NCI-H2107 treated with DMSO at 0.1 percent for 48 hours (cell line): ENCODE results near the gene ITPR3.

ENCODE experiments used
- DNase-seq: peaks from one replicate; lab custom pipeline; 2025; ENCODE audit not compliant: unreplicated experiment; lab: John Stamatoyannopoulos, UW

ITPR3 gene

DNA sequence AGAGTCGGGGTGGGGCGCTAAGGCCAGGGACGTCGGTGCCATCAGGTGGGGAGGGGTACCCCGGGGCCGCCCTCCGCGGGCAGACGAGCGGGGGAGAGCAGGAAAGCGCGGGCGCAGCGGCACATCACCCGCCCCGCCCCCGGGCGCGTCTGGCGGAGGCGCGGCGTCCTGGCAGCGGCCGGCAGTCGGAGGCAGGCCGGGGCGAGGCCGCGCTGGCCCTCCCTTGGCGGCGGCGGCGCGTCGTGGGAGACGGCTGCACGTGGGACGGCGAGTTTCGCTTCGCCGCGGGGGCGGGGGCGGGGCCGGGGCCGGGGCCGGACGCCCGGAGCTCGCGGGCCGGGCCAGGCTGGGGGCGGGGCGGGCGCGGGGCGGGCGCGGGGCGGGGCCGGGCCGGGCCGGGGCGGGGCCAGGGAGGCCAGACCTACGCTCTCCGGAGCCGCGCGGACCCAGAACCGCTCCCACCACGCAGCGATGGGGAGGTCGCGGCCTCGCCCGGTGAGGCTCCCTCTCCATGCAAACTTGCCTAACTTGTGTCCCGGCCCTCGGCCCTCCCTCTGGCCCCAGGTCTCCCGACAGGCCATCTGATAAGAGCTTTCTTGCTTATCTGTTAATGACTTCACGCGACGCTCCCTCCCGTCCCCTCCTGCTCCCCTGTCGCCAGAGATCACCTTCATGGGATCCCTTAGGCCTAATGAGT, 12.5 kb downstream of the ITPR3 start:
- no peak for DNase-seq

DNA sequence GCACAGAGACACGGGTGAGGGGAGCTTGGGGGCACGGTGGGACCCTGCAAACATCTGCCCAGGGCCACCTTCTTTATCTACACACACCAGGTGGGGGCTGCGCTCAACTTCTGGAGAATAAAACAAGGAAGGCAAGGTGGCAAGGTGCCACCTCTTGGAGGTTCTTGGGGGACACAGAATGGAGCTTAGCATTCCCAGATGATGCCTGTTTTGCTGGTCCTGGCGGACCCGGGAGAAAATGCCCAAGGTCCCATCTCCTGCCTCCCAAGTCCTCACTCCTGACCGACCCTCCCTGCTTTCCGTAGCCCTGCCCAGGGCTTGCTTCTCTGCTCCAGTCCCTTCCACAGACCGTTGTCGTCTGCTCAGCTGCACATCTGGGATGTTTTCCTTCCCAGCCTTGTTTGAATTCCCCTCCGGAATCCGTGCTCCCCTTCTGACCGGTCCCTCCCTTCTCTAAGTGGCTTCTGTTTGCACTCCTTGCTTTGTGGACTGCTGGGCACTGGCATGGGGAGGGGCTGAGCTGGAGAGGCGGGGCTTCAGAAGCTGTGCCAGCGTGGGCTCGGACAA, 13.1 kb downstream of the ITPR3 start:
- no peak for DNase-seq

GRCh38 chr6:33634946-33635345, 13.8 kb downstream of the ITPR3 start:
- no peak for DNase-seq

DNA sequence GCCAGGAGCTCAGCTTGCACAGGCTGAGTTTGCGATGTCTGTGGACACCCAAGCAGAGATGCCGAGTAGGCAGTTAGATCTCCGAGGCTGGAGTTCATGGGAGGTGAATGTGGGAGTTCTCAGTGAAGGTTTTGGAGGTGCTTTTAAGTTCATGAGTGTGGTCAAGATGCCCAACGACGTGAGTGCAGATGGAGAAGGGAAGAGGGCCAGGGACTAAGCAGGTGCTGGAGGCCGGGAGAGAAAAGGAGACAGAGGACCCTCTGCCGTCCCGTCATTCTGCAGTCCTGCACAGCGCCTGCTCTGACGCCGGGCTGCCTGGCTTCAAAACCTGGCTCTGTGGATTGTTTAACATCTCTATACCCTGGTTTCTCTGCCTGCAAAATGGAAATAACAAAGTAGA, 15.5 kb downstream of the ITPR3 start:
- DNase-seq: no peak

DNA sequence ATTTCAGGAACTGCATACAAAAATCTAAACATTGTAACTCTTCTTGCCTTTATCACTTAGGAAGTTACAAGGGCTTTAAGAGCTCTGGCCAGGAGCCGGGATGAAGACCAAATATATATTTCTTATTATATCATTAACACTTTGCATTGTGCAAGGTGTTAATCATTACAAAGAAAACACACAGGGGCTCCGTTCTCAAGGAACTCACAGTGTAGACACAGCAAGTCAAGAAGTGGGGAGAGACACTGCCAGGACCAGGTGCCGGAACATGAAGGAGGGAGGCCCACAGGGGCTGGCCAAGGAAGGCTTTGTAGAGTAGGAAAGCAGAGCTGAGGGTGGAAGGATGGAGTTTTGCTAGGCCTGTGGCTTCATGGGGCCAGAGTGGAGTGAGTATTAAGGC, 17.4 kb downstream of the ITPR3 start:
- no peak for DNase-seq

- DNase-seq: no peak
Observed at GRCh38 chr6:33639559-33639958, 18.4 kb downstream of the ITPR3 start.

- no peak for DNase-seq
Observed at GRCh38 chr6:33640361-33640760, 19.2 kb downstream of the ITPR3 start.

- DNase-seq: no peak
Observed at GRCh38 chr6:33641144-33641543, 20.0 kb downstream of the ITPR3 start.

- no peak for DNase-seq
Observed at GRCh38 chr6:33641602-33642001, 20.5 kb downstream of the ITPR3 start.

- DNase-seq: no peak
Observed at GRCh38 chr6:33642897-33643296, 21.8 kb downstream of the ITPR3 start.

GRCh38 chr6:33651403-33651802, 30.3 kb downstream of the ITPR3 start:
- no peak for DNase-seq

DNA sequence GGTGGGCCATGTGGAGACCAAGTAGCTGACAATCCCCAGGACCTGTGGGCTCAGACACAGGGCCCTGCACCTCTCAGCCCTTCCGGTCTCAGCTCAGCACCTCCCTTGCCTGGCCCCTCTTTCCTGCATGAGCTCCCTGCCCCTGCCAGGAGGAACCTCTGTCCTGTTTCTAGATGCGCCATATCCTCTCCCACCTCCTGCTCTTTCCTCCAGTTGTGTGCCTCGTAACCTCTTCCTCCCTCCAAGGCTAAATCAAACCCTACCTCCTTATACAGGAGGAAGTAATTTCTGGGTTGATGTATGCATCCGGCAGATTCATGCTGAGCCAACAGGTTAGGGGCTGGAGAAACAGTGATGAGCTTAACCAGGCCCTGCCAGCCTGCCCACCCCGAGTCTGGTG, 30.9 kb downstream of the ITPR3 start:
- no peak for DNase-seq

DNA sequence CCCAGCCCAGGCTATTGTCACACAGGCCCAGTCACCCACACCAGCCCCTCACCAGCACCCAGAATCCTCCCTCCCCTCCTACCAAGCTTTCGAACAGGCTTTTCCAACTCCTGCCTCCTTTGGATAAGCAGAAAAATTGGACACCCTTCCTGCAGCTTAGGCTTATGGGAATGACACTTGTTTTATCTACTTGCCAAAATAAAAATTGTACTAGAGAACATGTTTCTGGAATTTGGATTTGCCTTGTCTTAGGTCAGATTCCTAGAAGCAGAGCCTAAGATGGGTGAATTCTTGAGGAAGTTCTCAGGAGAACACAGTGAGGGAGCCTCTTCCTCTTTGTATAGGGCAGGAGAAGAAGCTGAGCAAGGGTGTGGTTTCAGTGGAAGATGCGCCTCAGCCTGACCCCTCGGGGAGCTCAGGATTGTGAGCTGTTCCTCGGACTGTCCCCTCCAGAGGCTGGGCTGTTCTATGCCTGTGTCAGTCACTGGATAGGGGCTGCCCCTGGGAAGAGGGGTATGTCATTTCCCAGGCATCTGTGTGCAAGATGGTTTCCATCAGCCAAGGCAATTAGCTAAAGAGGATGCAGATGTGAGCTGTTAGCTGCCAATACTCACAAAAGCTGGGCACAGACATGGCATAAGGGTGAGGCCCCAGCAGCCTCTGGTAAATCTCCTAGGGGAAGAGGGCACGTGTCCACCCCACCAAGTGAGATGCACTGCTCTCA, 33.9 kb downstream of the ITPR3 start:
- no peak for DNase-seq

DNA sequence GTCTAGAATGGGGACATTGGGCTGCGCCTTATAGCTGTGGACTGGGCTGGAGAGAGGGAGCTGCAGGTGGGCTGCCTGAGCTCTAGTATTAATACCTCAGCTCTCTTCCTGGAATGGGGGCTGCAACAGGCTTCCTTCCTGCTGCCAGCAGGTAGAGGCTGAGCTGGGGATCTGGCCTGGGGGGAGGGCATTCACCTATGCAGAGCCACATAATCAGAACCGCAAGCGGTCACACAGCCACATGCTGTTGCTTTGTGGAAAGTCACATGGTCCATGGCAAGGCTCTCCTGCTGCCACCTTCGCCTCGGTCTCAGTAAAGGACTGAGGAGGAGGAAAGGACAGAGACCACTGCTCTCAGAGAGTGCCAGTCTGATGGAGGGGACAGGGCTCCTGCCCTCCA, 35.7 kb downstream of the ITPR3 start:
- no peak for DNase-seq

GRCh38 chr6:33658982-33659689, 38.0 kb downstream of the ITPR3 start:
- DNase-seq: no peak

- DNase-seq: no peak
Observed at GRCh38 chr6:33659986-33660385, 38.9 kb downstream of the ITPR3 start.

DNA sequence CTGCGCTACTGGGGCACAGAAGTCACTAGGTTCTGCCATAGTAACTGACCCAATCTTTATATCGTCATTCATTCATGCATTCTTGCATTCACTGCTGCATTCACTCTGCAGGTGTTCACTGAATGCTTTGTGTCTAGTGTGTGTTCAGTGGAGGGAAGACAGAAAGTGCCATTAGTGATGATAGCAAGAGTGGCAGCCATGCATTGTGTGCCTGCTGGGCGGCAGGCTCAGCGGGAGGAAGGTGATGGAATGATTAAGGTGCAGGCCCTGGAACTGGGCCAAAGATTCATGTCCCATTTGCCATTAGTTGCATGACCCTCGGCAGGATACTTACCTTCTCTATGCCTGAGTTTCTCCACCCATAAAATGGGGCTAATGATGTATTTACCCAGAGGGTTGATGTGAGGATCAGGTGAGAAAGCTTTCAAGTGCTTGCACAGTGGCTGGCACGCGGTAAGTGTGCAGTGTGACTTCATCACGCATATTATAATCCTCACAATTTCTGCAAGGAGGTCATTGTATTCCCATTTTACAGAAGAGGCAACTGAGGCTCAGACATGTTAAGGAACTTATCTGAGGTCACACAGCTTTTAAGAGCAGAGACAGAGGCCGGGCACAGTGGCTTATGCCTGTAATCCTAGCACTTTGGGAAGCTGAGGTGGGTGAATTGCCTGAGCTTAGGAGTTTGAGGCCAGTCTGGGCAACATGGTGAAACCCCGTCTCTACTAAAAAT, 40.1 kb downstream of the ITPR3 start:
- DNase-seq: no peak

- DNase-seq: no peak
Observed at GRCh38 chr6:33662318-33662717, 41.2 kb downstream of the ITPR3 start.

DNA sequence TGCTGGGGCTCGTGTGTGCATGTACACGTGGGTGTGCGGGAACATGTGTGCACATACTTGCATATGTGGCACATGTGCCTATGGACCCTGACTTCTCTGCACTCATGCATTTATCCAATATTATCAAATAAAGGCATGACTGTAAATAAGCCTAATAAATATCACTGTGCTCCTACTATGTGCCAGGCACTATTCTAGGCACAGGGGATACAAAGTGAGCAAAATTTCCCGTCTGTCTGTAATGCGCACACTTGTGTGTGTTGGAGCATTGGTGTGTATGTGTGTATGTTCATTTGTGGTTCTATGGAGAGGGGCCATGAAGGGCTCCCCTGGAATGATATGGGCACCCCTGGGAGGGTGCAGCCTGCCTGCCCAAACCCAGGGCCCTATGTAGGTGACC, 41.9 kb downstream of the ITPR3 start:
- DNase-seq: no peak

DNA sequence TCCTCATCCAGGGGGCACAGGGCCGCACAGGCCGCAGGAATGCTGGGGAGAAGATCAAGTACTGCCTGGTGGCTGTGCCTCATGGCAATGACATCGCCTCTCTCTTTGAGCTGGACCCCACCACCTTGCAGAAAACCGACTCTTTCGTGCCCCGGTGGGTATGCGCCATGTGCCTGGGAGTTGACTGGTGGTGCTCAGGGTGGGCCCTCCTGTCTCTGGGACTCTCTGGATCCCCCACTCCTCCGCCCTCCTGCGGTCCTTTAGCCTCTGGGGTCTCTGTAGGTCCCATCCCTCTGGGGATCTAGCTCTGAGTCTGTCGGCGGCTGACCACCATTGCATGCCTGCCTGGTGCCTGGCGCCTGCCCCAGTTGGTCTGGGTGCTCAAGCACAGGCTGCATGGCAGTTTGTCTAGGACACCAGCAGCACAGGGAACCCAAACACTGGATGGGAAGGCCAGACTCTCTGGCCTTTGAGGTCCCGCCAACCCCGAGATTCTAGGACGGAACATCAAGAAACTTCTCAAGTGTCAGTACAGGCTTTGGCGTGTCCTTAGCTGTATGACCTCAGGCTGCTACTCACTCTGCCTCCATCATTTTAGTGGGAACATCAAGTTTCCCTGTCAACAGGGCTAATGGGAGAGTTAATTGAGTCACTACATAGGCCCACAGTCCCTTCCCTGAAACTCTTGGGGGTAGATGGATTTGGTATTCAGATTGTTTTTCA, 42.8 kb downstream of the ITPR3 start:
- no peak for DNase-seq
